Measurements from ENCODE around the gene FRS2. TPM values are rescaled to one million over a fixed set of nuclear protein-coding genes. Genes with fewer than 3 reads are reported as not detected.

Gene FRS2
- total RNA-seq, 6 donors from 2014 or later, result 14.3 to 54.1 (median 24.7) TPM

DNA sequence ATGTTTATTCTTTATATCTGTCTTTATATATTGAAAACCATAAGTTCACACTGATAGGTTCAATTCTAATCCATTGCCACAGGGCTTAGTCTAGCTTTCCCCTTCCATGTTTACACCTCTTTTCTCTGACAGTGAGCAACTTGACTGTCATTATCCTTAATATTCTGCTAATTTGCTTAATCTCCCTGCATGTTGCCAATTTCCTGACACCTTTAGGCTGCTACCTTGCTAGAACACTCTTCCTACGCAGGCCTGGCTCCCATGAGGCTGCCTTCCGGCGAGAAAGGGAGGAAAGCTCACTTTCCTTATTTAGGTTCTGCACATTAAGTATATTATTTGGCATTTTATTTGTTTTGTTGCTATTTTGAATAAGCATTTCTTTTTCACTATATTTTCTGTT lies 12.8 kb upstream of the FRS2 start:
- H3K9me3 ChIP-seq, result no peaks in the 10 kb centered on the region
- ATAC-seq (ENCODE audit: low FRiP score in 2 of 2) (no peak), DNase-seq (no peak)
- H3K27me3 ChIP-seq, result no peaks in the 10 kb centered on the region
- no peak overlapping the region for H3K4me3 ChIP-seq
- H3K36me3 ChIP-seq, result no peaks in the 10 kb centered on the region
- H3K27ac ChIP-seq, result no peak overlapping the region
- no peaks in the 10 kb centered on the region for H3K4me1 ChIP-seq
- no peak for TF ChIP-seq POLR2AphosphoS5 (IDR thresholded peaks at IDR 0.05)
- TF ChIP-seq CTCF (IDR thresholded peaks at IDR 0.05), result no peak
- no peak for TF ChIP-seq EP300 (IDR thresholded peaks at IDR 0.05)
- no peak for TF ChIP-seq POLR2A (IDR thresholded peaks at IDR 0.05)
- WGBS, 2 donors, result 80 to 81% methylated on average over 3 of the region's 3 CpGs

GRCh38 chr12:69459477-69459876 lies 10.7 kb upstream of the FRS2 start:
- no peak for TF ChIP-seq EP300 (IDR thresholded peaks at IDR 0.05)
- no peak for TF ChIP-seq POLR2AphosphoS5 (IDR thresholded peaks at IDR 0.05)
- TF ChIP-seq CTCF (IDR thresholded peaks at IDR 0.05), result no peak
- TF ChIP-seq POLR2A (IDR thresholded peaks at IDR 0.05), result no peak
- H3K4me3 ChIP-seq, result no peak overlapping the region
- WGBS, 2 donors, result 72 to 76% methylated on average over 3 of the region's 3 CpGs
- H3K27me3 ChIP-seq, result no peaks in the 10 kb centered on the region
- ATAC-seq (ENCODE audit: low FRiP score in 2 of 2) (no peak), DNase-seq (no peak)
- no peaks in the 10 kb centered on the region for H3K36me3 ChIP-seq
- no peak overlapping the region for H3K27ac ChIP-seq
- no peaks in the 10 kb centered on the region for H3K9me3 ChIP-seq
- H3K4me1 ChIP-seq, result no peaks in the 10 kb centered on the region

DNA sequence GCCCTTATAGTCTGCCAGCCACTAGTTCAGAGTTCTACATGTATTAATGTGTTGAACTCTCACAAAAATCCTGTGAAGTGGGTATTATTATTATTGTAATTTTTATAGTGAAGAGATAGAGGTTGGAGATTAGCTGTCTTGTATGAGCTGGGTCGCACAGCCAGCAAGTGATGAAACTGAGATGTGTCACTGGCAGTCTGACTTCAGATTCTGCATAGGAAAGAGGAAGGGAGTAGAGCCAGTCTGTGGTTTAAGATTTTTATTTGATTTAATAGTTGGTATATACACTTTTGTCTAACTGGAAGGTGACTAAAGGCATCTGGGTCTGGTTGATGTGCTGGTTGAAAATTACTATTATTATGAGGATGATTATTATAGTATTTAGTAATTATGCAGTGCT lies 5.8 kb upstream of the FRS2 start:
- DNase-seq (no peak), ATAC-seq (ENCODE audit: low FRiP score in 2 of 2) (no peak)
- no peak overlapping the region for H3K27ac ChIP-seq
- H3K4me3 ChIP-seq, result no peak overlapping the region
- H3K27me3 ChIP-seq, result no peaks in the 10 kb centered on the region
- 64 to 70% methylated on average over 1 of the region's 1 CpG for WGBS, 2 donors
- no peak for TF ChIP-seq CTCF (IDR thresholded peaks at IDR 0.05)
- no peak for TF ChIP-seq EP300 (IDR thresholded peaks at IDR 0.05)
- TF ChIP-seq POLR2AphosphoS5 (IDR thresholded peaks at IDR 0.05), result no peak
- no peak for TF ChIP-seq POLR2A (IDR thresholded peaks at IDR 0.05)
- no peaks in the 10 kb centered on the region for H3K9me3 ChIP-seq
- peaks cover 0 to under 1% (median 0%) of the 10 kb centered on the region in 4 donors for H3K4me1 ChIP-seq
- no peaks in the 10 kb centered on the region for H3K36me3 ChIP-seq

GRCh38 chr12:69466867-69467266 lies 3.3 kb upstream of the FRS2 start:
- ATAC-seq (ENCODE audit: low FRiP score in 2 of 2), result no peak
- H3K27ac ChIP-seq, result no peak overlapping the region
- WGBS, 2 donors, result 86 to 96% methylated on average over 1 of the region's 1 CpG
- H3K27me3 ChIP-seq, result no peaks in the 10 kb centered on the region
- no peak for DNase-seq
- no peaks in the 10 kb centered on the region for H3K36me3 ChIP-seq
- H3K4me3 ChIP-seq, result no peak overlapping the region
- no peaks in the 10 kb centered on the region for H3K9me3 ChIP-seq
- no peak for TF ChIP-seq POLR2AphosphoS5 (IDR thresholded peaks at IDR 0.05)
- TF ChIP-seq EP300 (IDR thresholded peaks at IDR 0.05), result no peak
- TF ChIP-seq POLR2A (IDR thresholded peaks at IDR 0.05), result no peak
- TF ChIP-seq CTCF (IDR thresholded peaks at IDR 0.05), result no peak
- peaks cover 9 to 16% (median 11%) of the 10 kb centered on the region in 4 donors for H3K4me1 ChIP-seq

- ATAC-seq (ENCODE audit: low FRiP score in 2 of 2), result no peak
- WGBS, 2 donors, result 60 to 64% methylated on average over 4 of the region's 4 CpGs
- H3K4me1 ChIP-seq, result peaks cover 13 to 21% (median 15%) of the 10 kb centered on the region in 4 donors
These were observed 2.8 kb upstream of the FRS2 start for GRCh38 chr12:69467366-69467765.

More at GRCh38 chr12:69467366-69467765, 2.8 kb upstream of the FRS2 start:
- Histone ChIP-seq H3K27me3 (no peaks in the 10 kb centered on the region), H3K27ac (no peak overlapping the region), H3K9me3 (no peaks in the 10 kb centered on the region), H3K4me3 (no peak overlapping the region), H3K36me3 (no peaks in the 10 kb centered on the region)
- DNase-seq, result no peak
- no peak for TF ChIP-seq EP300 (IDR thresholded peaks at IDR 0.05)
- TF ChIP-seq POLR2A (IDR thresholded peaks at IDR 0.05), result no peak
- TF ChIP-seq POLR2AphosphoS5 (IDR thresholded peaks at IDR 0.05), result no peak
- no peak for TF ChIP-seq CTCF (IDR thresholded peaks at IDR 0.05)
